Liver (tissue), 9 donors: ENCODE results near the gene SLC26A11. TPM values are rescaled to one million over a fixed set of nuclear protein-coding genes. Genes with fewer than 3 reads are reported as not detected.

Experiments
- DNase-seq: peaks from one replicate; pipeline ENCODE4 v3.0.0-alpha.2; 2017; ENCODE audit warnings: low spot score
- H3K27ac ChIP-seq, 2 donors: one replicate each; pipeline ENCODE4 v1.7.0; 2013; ENCODE audit warnings: inconsistent platforms in 2 of 2, low read length in 2 of 2, control low read depth in 1 of 2, low read depth in 1 of 2, mild to moderate bottlenecking in 1 of 2
- H3K27me3 ChIP-seq, 4 donors: one replicate each; pipeline versions ENCODE4 v1.6.1 to v1.7.0; 2013; ENCODE audit warnings: low read length in 3 of 4, inconsistent platforms in 1 of 4, mild to moderate bottlenecking in 1 of 4, moderate library complexity in 1 of 4; ENCODE audit not compliant: control insufficient read depth in 4 of 4, insufficient read depth in 4 of 4
- H3K36me3 ChIP-seq, 4 donors: one replicate each; pipeline versions ENCODE4 v1.6.1 to v1.7.0; 2013; ENCODE audit warnings: low read length in 3 of 4, mild to moderate bottlenecking in 3 of 4, low read depth in 1 of 4, moderate library complexity in 1 of 4; ENCODE audit not compliant: control insufficient read depth in 4 of 4, insufficient read depth in 3 of 4
- H3K4me1 ChIP-seq, 4 donors: one replicate each; pipeline versions ENCODE4 v1.6.1 to v1.7.0; 2013; ENCODE audit warnings: low read length in 3 of 4, mild to moderate bottlenecking in 3 of 4, moderate library complexity in 1 of 4; ENCODE audit not compliant: control insufficient read depth in 4 of 4, insufficient read depth in 4 of 4
- H3K4me3 ChIP-seq, 3 donors: one replicate each; pipeline versions ENCODE4 v1.6.1 to v1.7.0; 2013; ENCODE audit warnings: low read length in 3 of 3, control low read depth in 1 of 3, low read depth in 1 of 3, mild to moderate bottlenecking in 1 of 3
- H3K9ac ChIP-seq, 2 donors: one replicate each; pipeline ENCODE4 v1.7.0; 2013; ENCODE audit warnings: low read length in 2 of 2, mild to moderate bottlenecking in 2 of 2, moderate library complexity in 2 of 2, control low read depth in 1 of 2, low read depth in 1 of 2
- H3K9me3 ChIP-seq, 4 donors: one replicate each; pipeline versions ENCODE4 v1.6.1 to v1.7.0; 2013; ENCODE audit warnings: low read length in 3 of 4; ENCODE audit not compliant: control insufficient read depth in 4 of 4
- ATF3 ChIP-seq: IDR thresholded peaks from 2 replicates; pipeline ENCODE4 v1.6.1; 2016; ENCODE audit warnings: antibody characterized with exemption
- CTCF ChIP-seq: fragments of 150-350 bp; IDR thresholded peaks from 2 replicates; pipeline ENCODE4 v1.5.1; 2017; ENCODE audit warnings: improper control_type of control experiment, low read depth, low read length; ENCODE audit not compliant: missing input control
- EGR1 ChIP-seq, 2 donors: IDR thresholded peaks; 2 replicates each; pipeline ENCODE4 v1.6.1; 2016 to 2018; ENCODE audit warnings: antibody characterized with exemption in 2 of 2, low read depth in 2 of 2
- FOXA1 ChIP-seq: IDR thresholded peaks from 2 replicates; pipeline ENCODE4 v1.6.1; 2016; ENCODE audit warnings: antibody characterized with exemption
- FOXA2 ChIP-seq: IDR thresholded peaks from 2 replicates; pipeline ENCODE4 v1.6.1; 2016; ENCODE audit warnings: antibody characterized with exemption
- HNF4A ChIP-seq, 2 donors: conservative IDR thresholded peaks; 2 replicates each; pipeline ENCODE4 v1.6.1; 2016; ENCODE audit warnings: antibody characterized with exemption in 2 of 2, mild to moderate bottlenecking in 2 of 2
- MAX ChIP-seq: IDR thresholded peaks from 2 replicates; pipeline ENCODE4 v1.6.1; 2016; ENCODE audit warnings: antibody characterized with exemption
- NR2F2 ChIP-seq: IDR thresholded peaks from 2 replicates; pipeline ENCODE4 v1.6.1; 2016; ENCODE audit warnings: antibody characterized with exemption
- RAD21 ChIP-seq, 2 donors: IDR thresholded peaks; 2 replicates each; pipeline ENCODE4 v1.6.1; 2016; ENCODE audit warnings: antibody characterized with exemption in 2 of 2, mild to moderate bottlenecking in 2 of 2
- SP1 ChIP-seq: IDR thresholded peaks from 2 replicates; pipeline ENCODE4 v1.6.1; 2018; ENCODE audit warnings: antibody characterized with exemption, mild to moderate bottlenecking
- YY1 ChIP-seq: IDR thresholded peaks from 2 replicates; pipeline ENCODE4 v1.6.1; 2016; ENCODE audit warnings: antibody characterized with exemption, mild to moderate bottlenecking
- WGBS: extraction: QIAGEN DNeasy Blood & Tissue Kit; methylation state at CpG from one replicate; pipeline ENCODE4 v1.1.7; 2013; 5-methylcytosine and 5-hydroxymethylcytosine counted together
- polyA plus RNA-seq, 2 donors: library from polyadenylated mRNA; stranded (reverse) in 1 of 2; unstranded in 1 of 2; fragments of 200-250 nt in 1 of 2; fragments of >200 nt in 1 of 2; fragmentation: Nextera tagmentation in 1 of 2; extraction: Ambion mirVana in 1 of 2; gene quantifications; one replicate each; pipeline versions ENCODE4 v1.2.1 to v1.2.3, GENCODE V29; 2013 to 2015
- total RNA-seq, 2 donors: library from RNA; depleted of rRNA; stranded (reverse); fragments of >200 nt; gene quantifications; one replicate each; pipeline ENCODE4 v1.2.3, GENCODE V29; 2014
- TF ChIP-seq, protein P1 (sequence below): IDR thresholded peaks from 2 replicates; pipeline ENCODE4 v1.6.1; 2016; ENCODE audit warnings: antibody characterized with exemption, mild to moderate bottlenecking
- TF ChIP-seq, protein P2 (sequence below): IDR thresholded peaks from 2 replicates; pipeline ENCODE4 v1.6.1; 2016; ENCODE audit warnings: antibody characterized with exemption
- donor health status: healthy.
- donor health status: healthy.
- donor health status: healthy.
- donor health status: healthy.
- donor health status: healthy.

The SLC26A11 gene
- total and polyA plus RNA-seq, 4 donors: 3.3 to 8.2 (median 5.6) TPM

DNA sequence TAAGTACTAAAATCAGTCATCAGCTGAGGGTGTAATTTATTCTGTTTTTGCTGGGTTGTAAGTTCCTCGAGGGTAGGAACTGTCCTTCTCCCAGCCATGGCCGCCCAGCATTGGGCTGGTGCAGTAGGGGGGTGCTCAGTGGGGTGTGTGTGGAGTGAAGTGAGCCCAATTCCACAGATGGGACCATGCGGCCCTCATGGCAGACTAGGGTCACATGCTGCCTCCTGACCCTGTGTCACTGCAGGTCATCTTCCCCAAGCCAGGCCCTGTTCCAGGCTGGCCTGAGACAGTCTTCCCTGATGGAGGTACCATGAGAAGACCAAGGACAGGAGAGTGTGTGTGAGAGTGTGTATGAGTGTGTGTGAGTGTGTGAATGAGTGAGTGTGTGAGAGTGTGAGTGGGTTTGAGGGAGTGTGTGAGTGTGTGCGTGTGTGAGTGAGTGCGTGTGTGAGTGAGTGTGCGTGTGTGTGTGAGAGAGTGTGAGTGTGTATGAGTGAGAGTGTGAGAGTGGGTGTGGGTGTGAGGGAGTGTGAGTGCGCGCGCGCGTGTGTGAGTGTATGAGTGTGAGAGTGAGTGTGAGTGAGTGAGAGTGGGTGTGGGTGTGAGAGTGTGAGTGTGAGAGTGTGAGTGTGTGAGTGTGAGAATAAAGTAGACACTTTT, 3.7 kb downstream of the SLC26A11 start:
- Histone ChIP-seq H3K9ac (no peak overlapping the region), H3K4me3 (no peak overlapping the region), H3K27ac (no peak overlapping the region), H3K27me3 (no peaks in the 10 kb centered on the region), H3K36me3 (peaks cover 0 to 2% (median 0%) of the 10 kb centered on the region in 4 donors), H3K9me3 (no peaks in the 10 kb centered on the region), H3K4me1 (peaks cover 0 to 18% (median 8%) of the 10 kb centered on the region in 4 donors)
- TF ChIP-seq, protein P1, sequence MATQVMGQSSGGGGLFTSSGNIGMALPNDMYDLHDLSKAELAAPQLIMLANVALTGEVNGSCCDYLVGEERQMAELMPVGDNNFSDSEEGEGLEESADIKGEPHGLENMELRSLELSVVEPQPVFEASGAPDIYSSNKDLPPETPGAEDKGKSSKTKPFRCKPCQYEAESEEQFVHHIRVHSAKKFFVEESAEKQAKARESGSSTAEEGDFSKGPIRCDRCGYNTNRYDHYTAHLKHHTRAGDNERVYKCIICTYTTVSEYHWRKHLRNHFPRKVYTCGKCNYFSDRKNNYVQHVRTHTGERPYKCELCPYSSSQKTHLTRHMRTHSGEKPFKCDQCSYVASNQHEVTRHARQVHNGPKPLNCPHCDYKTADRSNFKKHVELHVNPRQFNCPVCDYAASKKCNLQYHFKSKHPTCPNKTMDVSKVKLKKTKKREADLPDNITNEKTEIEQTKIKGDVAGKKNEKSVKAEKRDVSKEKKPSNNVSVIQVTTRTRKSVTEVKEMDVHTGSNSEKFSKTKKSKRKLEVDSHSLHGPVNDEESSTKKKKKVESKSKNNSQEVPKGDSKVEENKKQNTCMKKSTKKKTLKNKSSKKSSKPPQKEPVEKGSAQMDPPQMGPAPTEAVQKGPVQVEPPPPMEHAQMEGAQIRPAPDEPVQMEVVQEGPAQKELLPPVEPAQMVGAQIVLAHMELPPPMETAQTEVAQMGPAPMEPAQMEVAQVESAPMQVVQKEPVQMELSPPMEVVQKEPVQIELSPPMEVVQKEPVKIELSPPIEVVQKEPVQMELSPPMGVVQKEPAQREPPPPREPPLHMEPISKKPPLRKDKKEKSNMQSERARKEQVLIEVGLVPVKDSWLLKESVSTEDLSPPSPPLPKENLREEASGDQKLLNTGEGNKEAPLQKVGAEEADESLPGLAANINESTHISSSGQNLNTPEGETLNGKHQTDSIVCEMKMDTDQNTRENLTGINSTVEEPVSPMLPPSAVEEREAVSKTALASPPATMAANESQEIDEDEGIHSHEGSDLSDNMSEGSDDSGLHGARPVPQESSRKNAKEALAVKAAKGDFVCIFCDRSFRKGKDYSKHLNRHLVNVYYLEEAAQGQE: no peak
- TF ChIP-seq NR2F2 (no peak), EGR1 (IDR thresholded peaks at IDR 0.05; ENCODE audit: low read depth in 2 of 2) (no peak), ATF3 (no peak), FOXA1 (no peak), YY1 (no peak), FOXA2 (no peak), HNF4A (conservative IDR thresholded peaks at IDR 0.05) (no peak), MAX (no peak), RAD21 (IDR thresholded peaks at IDR 0.05) (no peak), CTCF (no peak), SP1 (no peak)
- TF ChIP-seq, protein P2, sequence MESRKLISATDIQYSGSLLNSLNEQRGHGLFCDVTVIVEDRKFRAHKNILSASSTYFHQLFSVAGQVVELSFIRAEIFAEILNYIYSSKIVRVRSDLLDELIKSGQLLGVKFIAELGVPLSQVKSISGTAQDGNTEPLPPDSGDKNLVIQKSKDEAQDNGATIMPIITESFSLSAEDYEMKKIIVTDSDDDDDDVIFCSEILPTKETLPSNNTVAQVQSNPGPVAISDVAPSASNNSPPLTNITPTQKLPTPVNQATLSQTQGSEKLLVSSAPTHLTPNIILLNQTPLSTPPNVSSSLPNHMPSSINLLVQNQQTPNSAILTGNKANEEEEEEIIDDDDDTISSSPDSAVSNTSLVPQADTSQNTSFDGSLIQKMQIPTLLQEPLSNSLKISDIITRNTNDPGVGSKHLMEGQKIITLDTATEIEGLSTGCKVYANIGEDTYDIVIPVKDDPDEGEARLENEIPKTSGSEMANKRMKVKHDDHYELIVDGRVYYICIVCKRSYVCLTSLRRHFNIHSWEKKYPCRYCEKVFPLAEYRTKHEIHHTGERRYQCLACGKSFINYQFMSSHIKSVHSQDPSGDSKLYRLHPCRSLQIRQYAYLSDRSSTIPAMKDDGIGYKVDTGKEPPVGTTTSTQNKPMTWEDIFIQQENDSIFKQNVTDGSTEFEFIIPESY: no peak
- WGBS: 95% methylated on average over 11 of the region's 11 CpGs
- no peak for DNase-seq

DNA sequence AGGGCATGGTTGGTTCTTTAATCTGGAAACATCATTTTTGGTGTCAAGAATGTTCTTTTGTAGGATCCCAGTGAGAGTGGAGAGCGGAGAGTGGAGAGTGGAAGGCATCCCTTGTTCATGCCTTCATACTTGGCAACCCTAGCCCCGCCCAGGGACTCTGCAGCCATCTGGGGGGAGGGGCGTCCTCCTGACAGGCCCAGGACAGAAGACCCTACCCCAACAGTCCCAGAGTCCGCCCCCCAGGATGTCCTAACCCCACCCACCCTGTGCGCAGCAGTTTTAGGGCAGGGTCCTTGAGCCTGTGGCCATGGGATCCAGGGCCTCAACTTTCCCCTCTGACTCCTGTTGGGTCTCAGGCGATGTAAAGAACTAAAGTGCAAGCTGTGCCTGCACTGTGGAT, 4.5 kb downstream of the SLC26A11 start:
- WGBS: 93% methylated on average over 6 of the region's 6 CpGs
- H3K9ac ChIP-seq: no peak overlapping the region
- H3K27ac ChIP-seq: no peak overlapping the region
- no peaks in the 10 kb centered on the region for H3K9me3 ChIP-seq
- H3K4me3 ChIP-seq: no peak overlapping the region
- TF ChIP-seq FOXA2: no peak
- TF ChIP-seq RAD21 (IDR thresholded peaks at IDR 0.05): no peak
- TF ChIP-seq FOXA1: no peak
- no peaks in the 10 kb centered on the region for H3K27me3 ChIP-seq
- peaks cover 0 to 11% (median 5%) of the 10 kb centered on the region in 4 donors for H3K4me1 ChIP-seq
- no peak for DNase-seq
- peaks cover 0 to 2% (median 0%) of the 10 kb centered on the region in 4 donors for H3K36me3 ChIP-seq
